Measurements from ENCODE around the gene TGDS. TPM values are rescaled to one million over a fixed set of nuclear protein-coding genes. Genes with fewer than 3 reads are reported as not detected.

TGDS gene
- total RNA-seq, 2 donors from 2014 or later: 22.9 to 23.7 TPM

GRCh38 chr13:94568443-94568842, 27.5 kb downstream of the TGDS start:
- Mint-ChIP-seq H3K9me3 (no peaks in the 10 kb centered on the region), H3K36me3 (peaks cover 46% of the 10 kb centered on the region in 2 donors), H3K27ac (no peak overlapping the region)
- DNase-seq (ENCODE audit: low spot score in 2 of 2) (no peak), ATAC-seq (no peak)

DNA sequence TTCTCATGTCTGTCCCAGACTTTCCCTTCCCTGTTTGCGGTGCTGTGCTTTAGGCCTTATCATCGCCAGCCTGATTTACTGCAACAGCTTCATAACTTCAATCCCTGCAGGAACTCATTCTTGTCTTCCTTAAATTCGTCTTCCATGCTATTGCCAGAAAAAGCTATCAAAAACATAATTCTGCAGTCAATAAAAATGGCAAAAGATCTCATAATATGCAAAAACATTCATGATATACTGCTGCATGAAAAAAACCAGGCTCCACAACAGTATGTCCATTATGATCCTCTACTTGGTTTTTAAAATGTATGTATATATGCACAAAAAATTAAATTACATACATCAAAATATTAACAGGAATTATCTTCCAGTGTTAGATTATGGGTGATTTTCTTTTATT, 28.4 kb downstream of the TGDS start:
- H3K27ac Mint-ChIP-seq: no peak overlapping the region
- H3K9me3 Mint-ChIP-seq: no peaks in the 10 kb centered on the region
- H3K36me3 Mint-ChIP-seq: peaks cover 41 to 43% of the 10 kb centered on the region in 2 donors
- ATAC-seq (no peak), DNase-seq (ENCODE audit: low spot score in 2 of 2) (no peak)

GRCh38 chr13:94561126-94561525, 34.8 kb downstream of the TGDS start:
- H3K9me3 Mint-ChIP-seq: peaks cover 0 to 4% of the 10 kb centered on the region in 2 donors
- ATAC-seq (no peak), DNase-seq (ENCODE audit: low spot score in 2 of 2) (no peak)
- peaks cover 13 to 22% of the 10 kb centered on the region in 2 donors for H3K36me3 Mint-ChIP-seq
- H3K27ac Mint-ChIP-seq: no peak overlapping the region

GRCh38 chr13:94560116-94560515, 35.8 kb downstream of the TGDS start:
- DNase-seq (ENCODE audit: low spot score in 2 of 2) (no peak), ATAC-seq (no peak)
- Mint-ChIP-seq H3K36me3 (peaks cover 13 to 22% of the 10 kb centered on the region in 2 donors), H3K9me3 (peaks cover 0 to 4% of the 10 kb centered on the region in 2 donors), H3K27ac (no peak overlapping the region)

DNA sequence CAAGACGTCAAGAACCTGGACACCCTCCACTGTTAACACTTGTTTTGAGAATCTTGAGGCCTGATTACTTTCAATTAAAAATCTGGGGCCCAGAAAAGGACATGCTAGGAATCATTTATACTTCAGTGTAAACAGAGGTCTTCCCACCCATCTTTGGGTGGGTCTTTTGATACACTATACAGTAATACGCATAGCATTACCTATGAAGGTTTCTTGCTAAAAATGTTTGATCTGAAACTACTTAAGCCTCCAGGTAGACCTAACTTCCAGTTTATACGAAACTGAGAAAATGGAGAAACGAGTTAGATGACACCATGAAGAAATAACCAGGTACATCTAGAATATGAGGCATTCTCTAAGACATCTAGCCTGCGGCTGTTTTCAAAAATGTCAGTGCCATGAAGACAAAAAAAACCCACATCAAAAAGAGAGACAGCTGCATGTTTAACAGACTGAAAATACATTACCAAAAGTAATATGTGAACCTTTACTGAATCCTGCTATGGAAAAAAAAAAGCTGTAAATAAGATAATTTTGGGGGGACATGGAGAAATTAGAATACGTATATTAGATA, 36.6 kb downstream of the TGDS start:
- Mint-ChIP-seq H3K36me3 (peaks cover 13 to 22% of the 10 kb centered on the region in 2 donors), H3K9me3 (peaks cover 0 to 4% of the 10 kb centered on the region in 2 donors), H3K27ac (peak overlapping the region; percentile 6 to 73)
- DNase-seq (ENCODE audit: low spot score in 2 of 2) (no peak), ATAC-seq (peak; percentile 42 to 78)

- H3K9me3 Mint-ChIP-seq: peaks cover 0 to 4% of the 10 kb centered on the region in 2 donors
- H3K36me3 Mint-ChIP-seq: peaks cover 13 to 22% of the 10 kb centered on the region in 2 donors
- ATAC-seq: peak; percentile 53 to 92
- no peak for DNase-seq (ENCODE audit: low spot score in 2 of 2)
- H3K27ac Mint-ChIP-seq: peak overlapping the region in 1 of 2 donors; percentile 73
These were observed 37.2 kb downstream of the TGDS start for GRCh38 chr13:94558716-94559115.

DNA sequence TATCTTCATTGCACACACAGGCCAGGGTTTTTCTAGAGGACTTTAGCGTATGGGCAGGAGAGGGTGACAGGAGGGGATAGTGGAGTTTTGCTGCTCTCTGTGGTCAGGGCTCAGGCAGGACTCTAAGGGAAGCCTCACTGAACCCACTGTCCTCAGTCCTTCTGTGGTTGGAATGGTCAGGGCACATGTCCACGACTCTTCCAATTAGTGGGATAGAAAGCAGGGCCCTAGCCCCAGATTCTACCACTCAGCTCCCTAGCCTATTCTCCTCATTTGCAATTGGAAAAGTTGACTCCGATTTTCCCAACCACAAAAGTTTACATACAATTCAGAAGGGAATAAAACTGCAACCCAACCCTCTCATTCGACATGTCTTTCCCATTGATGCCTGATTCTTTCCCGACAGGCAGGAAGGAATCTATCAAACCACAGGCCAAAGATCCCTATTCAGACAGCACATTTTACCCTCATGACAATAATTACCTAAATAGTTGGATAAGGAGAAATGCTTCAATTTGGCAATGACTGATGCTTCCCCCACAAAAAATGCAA, 38.2 kb downstream of the TGDS start:
- no peak for ATAC-seq
- Mint-ChIP-seq H3K36me3 (peaks cover 13 to 16% of the 10 kb centered on the region in 2 donors), H3K27ac (no peak overlapping the region), H3K9me3 (peaks cover 0 to 4% of the 10 kb centered on the region in 2 donors)
- no peak for DNase-seq (ENCODE audit: low spot score in 2 of 2)

GRCh38 chr13:94556621-94557020, 39.3 kb downstream of the TGDS start:
- Mint-ChIP-seq H3K27ac (peak overlapping the region in 1 of 2 donors; percentile 44), H3K9me3 (peaks cover 0 to 4% of the 10 kb centered on the region in 2 donors), H3K36me3 (peaks cover 10 to 11% of the 10 kb centered on the region in 2 donors)
- no peak for ATAC-seq
- no peak for DNase-seq (ENCODE audit: low spot score in 2 of 2)

DNA sequence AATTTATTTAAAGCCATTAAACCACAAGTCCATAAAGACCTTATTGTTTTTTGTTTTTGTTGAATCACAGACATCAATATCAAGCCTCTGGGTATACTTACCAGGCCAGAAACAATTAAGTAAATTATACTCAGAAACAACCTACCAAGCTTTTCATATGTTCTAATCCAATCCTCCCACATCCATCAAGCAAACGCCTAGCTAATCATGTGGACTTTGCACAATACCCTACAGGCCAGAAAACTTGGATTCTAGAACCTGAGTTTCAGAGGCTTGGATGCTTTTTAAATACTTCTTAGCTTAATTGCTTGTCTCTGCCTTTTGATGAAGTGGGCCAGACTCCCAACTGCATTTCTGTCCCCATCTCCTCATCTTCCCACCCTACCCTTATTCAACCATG, 39.9 kb downstream of the TGDS start:
- ATAC-seq: no peak
- Mint-ChIP-seq H3K9me3 (peaks cover 0 to 4% of the 10 kb centered on the region in 2 donors), H3K27ac (no peak overlapping the region), H3K36me3 (peaks cover 10 to 11% of the 10 kb centered on the region in 2 donors)
- DNase-seq (ENCODE audit: low spot score in 2 of 2): no peak

DNA sequence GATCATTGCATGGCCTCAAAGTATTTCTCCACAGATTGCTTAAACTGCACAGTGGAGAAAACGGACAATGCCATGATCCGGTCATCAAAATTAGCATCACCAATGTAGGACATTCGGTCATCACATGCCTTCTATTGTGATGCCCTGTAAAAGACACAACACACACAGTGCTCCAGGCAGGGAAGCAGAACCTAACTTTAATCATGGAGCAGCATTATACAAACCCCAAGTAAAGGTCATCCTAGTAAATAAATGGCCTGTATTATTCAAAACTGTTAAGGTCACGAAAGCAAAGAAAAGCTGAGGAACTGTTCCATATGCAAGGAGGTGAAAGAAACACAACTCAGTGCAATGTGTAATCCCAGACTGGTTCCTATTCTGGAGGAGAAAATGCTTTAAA, 42.2 kb downstream of the TGDS start:
- H3K9me3 Mint-ChIP-seq: no peaks in the 10 kb centered on the region
- DNase-seq (ENCODE audit: low spot score in 2 of 2) (no peak), ATAC-seq (no peak)
- peaks cover 4 to 5% of the 10 kb centered on the region in 2 donors for H3K36me3 Mint-ChIP-seq
- H3K27ac Mint-ChIP-seq: no peak overlapping the region

DNA sequence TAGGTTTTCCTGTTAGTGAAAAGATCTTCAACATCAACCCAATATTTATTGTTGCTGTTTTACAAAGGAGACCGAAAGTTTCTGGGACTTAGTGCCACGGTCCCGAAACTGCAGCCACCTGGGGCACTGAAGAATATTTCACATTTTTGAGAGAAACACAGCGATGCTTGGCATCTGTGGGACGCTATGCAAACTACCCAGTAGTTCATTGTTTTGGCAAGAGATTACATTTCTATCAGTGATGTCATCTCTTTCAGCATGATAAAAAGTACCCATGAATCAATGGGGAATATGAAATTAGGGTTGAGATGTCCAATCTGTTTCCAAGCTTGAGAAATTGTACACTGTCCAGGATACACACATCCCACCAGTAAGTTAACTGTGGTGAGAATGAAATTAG, 43.9 kb downstream of the TGDS start:
- Mint-ChIP-seq H3K9me3 (no peaks in the 10 kb centered on the region), H3K27ac (no peak overlapping the region), H3K36me3 (no peaks in the 10 kb centered on the region)
- ATAC-seq (no peak), DNase-seq (ENCODE audit: low spot score in 2 of 2) (no peak)

GRCh38 chr13:94550062-94550738, 45.8 kb downstream of the TGDS start:
- H3K27ac Mint-ChIP-seq: peak overlapping the region; percentile 98 to 100
- no peaks in the 10 kb centered on the region for H3K36me3 Mint-ChIP-seq
- no peak for DNase-seq (ENCODE audit: low spot score in 2 of 2)
- peak in 1 of 2 donors; percentile 44 for ATAC-seq
- peaks cover 4% of the 10 kb centered on the region in 2 donors for H3K9me3 Mint-ChIP-seq

GRCh38 chr13:94549232-94550061, 46.5 kb downstream of the TGDS start:
- H3K27ac Mint-ChIP-seq: peak overlapping the region; percentile 98 to 100
- peak; percentile 88 to 90 for DNase-seq (ENCODE audit: low spot score in 2 of 2)
- H3K36me3 Mint-ChIP-seq: no peaks in the 10 kb centered on the region
- peaks cover 4% of the 10 kb centered on the region in 2 donors for H3K9me3 Mint-ChIP-seq
- ATAC-seq: peak; percentile 87 to 92

- Mint-ChIP-seq H3K36me3 (no peaks in the 10 kb centered on the region), H3K9me3 (peaks cover 4% of the 10 kb centered on the region in 2 donors), H3K27ac (peak overlapping the region; percentile 98 to 100)
- peak in 1 of 2 donors; percentile 48 for DNase-seq (ENCODE audit: low spot score in 2 of 2)
- peak; percentile 43 to 60 for ATAC-seq
These were observed 47.1 kb downstream of the TGDS start for GRCh38 chr13:94548821-94549231.

GRCh38 chr13:94548382-94548781, 47.6 kb downstream of the TGDS start:
- H3K9me3 Mint-ChIP-seq: peaks cover 4% of the 10 kb centered on the region in 2 donors
- DNase-seq (ENCODE audit: low spot score in 2 of 2) (peak; percentile 8 to 55), ATAC-seq (no peak)
- H3K36me3 Mint-ChIP-seq: no peaks in the 10 kb centered on the region
- H3K27ac Mint-ChIP-seq: peak overlapping the region; percentile 98 to 100

DNA sequence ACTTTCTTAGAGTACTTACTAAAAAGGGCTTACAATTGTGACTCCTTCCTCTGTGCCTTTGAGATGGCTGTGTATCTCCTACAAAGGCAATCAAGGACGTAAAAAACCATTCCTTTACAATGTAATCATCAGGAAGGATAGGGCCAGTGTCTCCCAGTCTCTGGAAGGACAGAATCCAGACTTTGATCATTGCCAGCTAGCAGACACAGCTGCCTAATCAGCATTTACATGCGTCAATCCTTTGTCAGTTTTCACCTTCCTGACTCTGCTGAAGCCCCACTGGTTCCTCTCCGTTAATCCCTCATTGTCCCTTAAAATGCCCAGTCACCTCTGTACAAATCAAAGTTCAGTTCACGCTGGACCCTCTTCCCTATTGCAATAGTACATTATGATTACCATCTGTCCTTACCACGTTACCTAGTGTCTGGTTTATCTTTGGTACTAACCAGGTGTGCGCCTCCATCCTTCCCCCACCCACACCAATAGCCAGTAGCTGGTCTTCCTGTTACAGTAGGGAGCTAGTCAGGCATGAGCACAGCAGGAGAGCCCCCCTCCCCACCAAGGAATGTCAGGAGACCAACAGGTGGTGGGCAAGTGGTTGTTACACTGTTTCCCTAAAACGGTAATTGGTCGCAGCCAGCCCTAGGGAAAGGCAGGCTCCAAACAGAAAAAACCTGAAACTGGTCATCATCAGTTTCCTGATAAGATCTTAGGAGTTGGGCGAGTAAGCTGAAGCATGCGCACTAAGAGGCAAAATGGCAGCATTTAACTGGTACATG, 49.7 kb downstream of the TGDS start:
- no peak for DNase-seq (ENCODE audit: low spot score in 2 of 2)
- no peaks in the 10 kb centered on the region for H3K36me3 Mint-ChIP-seq
- H3K27ac Mint-ChIP-seq: no peak overlapping the region
- ATAC-seq: no peak
- H3K9me3 Mint-ChIP-seq: peaks cover 4% of the 10 kb centered on the region in 2 donors
